ENCODE measurements around the gene SCAANT1. TPM values are rescaled to one million over a fixed set of nuclear protein-coding genes. Genes with fewer than 3 reads are reported as not detected.

Gene SCAANT1
- total RNA-seq (2021) (not detected in 2 replicates), Bru-seq, nascent RNA (not detected), BruChase-seq, experiment 1, labeled RNA remaining after a 2-hour chase (not detected), BruChase-seq, experiment 2, labeled RNA remaining after a 6-hour chase (not detected)
- long read RNA-seq = 0 reads

DNA sequence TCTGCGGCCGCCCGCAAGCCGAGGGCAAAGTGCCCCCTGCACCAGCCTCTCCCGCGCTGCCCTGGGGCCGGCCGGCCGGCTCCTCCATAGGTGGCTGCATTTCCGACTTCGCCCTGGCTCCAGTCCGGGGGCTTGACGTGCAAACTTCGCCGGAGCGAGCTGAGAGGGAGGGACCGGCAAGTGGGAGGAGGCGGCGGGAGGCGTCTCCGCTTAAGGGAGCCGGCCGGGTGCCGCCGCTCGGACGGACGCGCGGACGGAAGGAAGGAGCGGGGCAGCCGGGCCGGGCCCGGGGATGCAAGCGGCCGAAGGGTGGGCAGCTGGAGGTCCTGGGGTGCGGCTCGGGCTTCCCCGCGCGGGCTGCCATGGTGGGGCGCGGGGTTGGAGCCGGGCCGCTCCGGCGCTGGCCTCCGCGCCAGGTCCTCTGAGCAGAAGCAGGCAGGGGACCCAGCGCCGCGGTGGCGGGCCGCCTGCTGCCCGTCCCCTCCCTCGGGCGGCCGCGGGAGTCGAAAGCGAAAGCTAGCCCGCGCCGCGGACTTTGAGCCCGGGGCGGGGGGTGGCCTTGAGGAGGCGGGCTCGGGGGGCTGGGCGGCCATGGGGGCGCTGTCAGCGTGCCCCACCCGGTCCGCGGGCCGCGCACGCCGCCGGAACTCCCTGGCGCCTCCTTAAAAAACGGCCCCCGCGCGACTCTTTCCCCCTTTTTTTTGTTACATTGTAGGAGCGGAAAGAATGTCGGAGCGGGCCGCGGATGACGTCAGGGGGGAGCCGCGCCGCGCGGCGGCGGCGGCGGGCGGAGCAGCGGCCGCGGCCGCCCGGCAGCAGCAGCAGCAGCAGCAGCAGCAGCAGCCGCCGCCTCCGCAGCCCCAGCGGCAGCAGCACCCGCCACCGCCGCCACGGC is at the start of gene SCAANT1:
TSS of gene SCAANT1 (minus strand) at position 511 of the 895 bp plus-strand sequence.
- no peaks in the 10 kb centered on the region; the same call in 1 of the 2 replicates for H4K20me1 ChIP-seq (ENCODE audit: insufficient read depth)
- no peaks in the 10 kb centered on the region for H3K9me2 ChIP-seq (ENCODE audit: insufficient read depth)
- peaks cover 36% of the 10 kb centered on the region for H3K79me2 ChIP-seq (ENCODE audit: low read depth)
- DNase-seq = peak; percentile 73 to 86
- no peak for TF ChIP-seq EZH2 (IDR thresholded peaks at IDR 0.05; ENCODE audit: low read depth)
- TF ChIP-seq, protein P1, sequence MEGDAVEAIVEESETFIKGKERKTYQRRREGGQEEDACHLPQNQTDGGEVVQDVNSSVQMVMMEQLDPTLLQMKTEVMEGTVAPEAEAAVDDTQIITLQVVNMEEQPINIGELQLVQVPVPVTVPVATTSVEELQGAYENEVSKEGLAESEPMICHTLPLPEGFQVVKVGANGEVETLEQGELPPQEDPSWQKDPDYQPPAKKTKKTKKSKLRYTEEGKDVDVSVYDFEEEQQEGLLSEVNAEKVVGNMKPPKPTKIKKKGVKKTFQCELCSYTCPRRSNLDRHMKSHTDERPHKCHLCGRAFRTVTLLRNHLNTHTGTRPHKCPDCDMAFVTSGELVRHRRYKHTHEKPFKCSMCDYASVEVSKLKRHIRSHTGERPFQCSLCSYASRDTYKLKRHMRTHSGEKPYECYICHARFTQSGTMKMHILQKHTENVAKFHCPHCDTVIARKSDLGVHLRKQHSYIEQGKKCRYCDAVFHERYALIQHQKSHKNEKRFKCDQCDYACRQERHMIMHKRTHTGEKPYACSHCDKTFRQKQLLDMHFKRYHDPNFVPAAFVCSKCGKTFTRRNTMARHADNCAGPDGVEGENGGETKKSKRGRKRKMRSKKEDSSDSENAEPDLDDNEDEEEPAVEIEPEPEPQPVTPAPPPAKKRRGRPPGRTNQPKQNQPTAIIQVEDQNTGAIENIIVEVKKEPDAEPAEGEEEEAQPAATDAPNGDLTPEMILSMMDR (conservative IDR thresholded peaks at IDR 0.05) = no peak
- CTCF ChIA-PET = interaction anchor here (0.6 kb wide), 1 partner anchor 87 kb away, joined by 4 read pairs; no protein-coding TSS in a partner anchor
- no peaks in the 10 kb centered on the region for H3K27me3 ChIP-seq (ENCODE audit: insufficient read depth, low read depth)
- peaks cover 12% of the 10 kb centered on the region for H3F3A ChIP-seq (ENCODE audit: insufficient read depth, low read depth)
- H3K9me3 ChIP-seq (ENCODE audit: insufficient read depth, low read depth) = no peaks in the 10 kb centered on the region
- peaks cover 2% of the 10 kb centered on the region for H3K36me3 ChIP-seq (ENCODE audit: low read depth)
- peak within 1 kb of the TSS; percentile 89 for H3K4me2 ChIP-seq
- POLR2A ChIA-PET (ENCODE audit: unreplicated experiment) = interaction anchor here (0.6 kb wide), 1 partner anchor 17 kb away, joined by 3 read pairs; no protein-coding TSS in a partner anchor
- intact Hi-C loops (cut with micrococcal nuclease; ENCODE audit: unreplicated experiment) = loop anchor here (2.0 to 10.0 kb wide), 4 partner anchors 39 to 1597 kb away; no protein-coding TSS in a partner anchor
- peak within 1 kb of the TSS; percentile 79 for H2AFZ ChIP-seq
- peak within 1 kb of the TSS; percentile 55 for H3K27ac ChIP-seq
- H3K4me1 ChIP-seq (replicated peaks; ENCODE audit: insufficient read depth) = peaks cover 39% of the 10 kb centered on the region
- peak within 1 kb of the TSS; percentile 65 for H3K4me3 ChIP-seq
- no TSS peak for BruUV-seq (replicated peaks)

DNA sequence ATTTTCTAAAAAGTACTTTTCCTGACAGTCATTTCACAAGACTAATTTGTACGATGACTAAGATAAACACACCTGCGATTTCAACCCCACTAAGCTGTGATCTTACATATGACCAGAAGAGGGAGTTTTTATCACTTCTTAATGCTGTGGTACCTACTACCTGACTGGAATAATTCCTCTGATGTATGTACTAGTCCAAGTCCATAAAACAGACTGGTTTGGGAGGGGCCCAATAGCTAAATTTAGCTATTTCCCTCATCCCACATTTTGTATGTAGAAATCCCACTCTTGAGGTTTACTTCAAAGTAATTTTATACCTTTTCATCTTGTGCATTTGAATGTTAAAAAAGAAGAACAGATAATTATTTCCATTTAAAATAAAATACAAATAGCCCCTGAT is 49.7 kb upstream of the SCAANT1 start:
- no peaks in the 10 kb centered on the region for H3K27me3 ChIP-seq (ENCODE audit: insufficient read depth, low read depth)
- no peaks in the 10 kb centered on the region for H3K9me3 ChIP-seq (ENCODE audit: insufficient read depth, low read depth)
- no peak overlapping the region for H3K27ac ChIP-seq
- TF ChIP-seq EZH2 (IDR thresholded peaks at IDR 0.05; ENCODE audit: low read depth) = no peak
- TF ChIP-seq, protein P1 (conservative IDR thresholded peaks at IDR 0.05) = peak; percentile 74
- peak in 1 of 2 experiments; percentile 65 for DNase-seq
- H3K4me1 ChIP-seq (replicated peaks; ENCODE audit: insufficient read depth) = peaks cover 13% of the 10 kb centered on the region
- no peak overlapping the region for H3K4me3 ChIP-seq
- no peaks in the 10 kb centered on the region for H3K9me2 ChIP-seq (ENCODE audit: insufficient read depth)
- H3K79me2 ChIP-seq (ENCODE audit: low read depth) = peaks cover 13% of the 10 kb centered on the region; the same call in 1 of the 2 replicates
- no peak overlapping the region for H2AFZ ChIP-seq
- ChIA-PET POLR2A (ENCODE audit: unreplicated experiment) (no interaction called here), CTCF (interaction anchor here (0.7 kb wide), 1 partner anchor 61 kb away, joined by 3 read pairs; the partner anchor contains the start of gene PSMD6)
- no peak overlapping the region for H3K4me2 ChIP-seq
- H3K36me3 ChIP-seq (ENCODE audit: low read depth) = no peaks in the 10 kb centered on the region
- H4K20me1 ChIP-seq (ENCODE audit: insufficient read depth) = peaks cover 3% of the 10 kb centered on the region; the same call in 1 of the 2 replicates
- intact Hi-C loops (cut with micrococcal nuclease; ENCODE audit: unreplicated experiment) = loop anchor here (2.0 to 5.0 kb wide), 2 partner anchors 31 to 50 kb away; partner anchors contain the start of gene SCAANT1
- H3F3A ChIP-seq (ENCODE audit: insufficient read depth, low read depth) = no peaks in the 10 kb centered on the region
- BruUV-seq (replicated peaks) = no TSS peak

GRCh38 chr3:63960048-63960711 is 48.0 kb upstream of the SCAANT1 start:
- peak overlapping the region; percentile 23 for H3K27ac ChIP-seq
- H3K9me2 ChIP-seq (ENCODE audit: insufficient read depth) = no peaks in the 10 kb centered on the region
- H3K79me2 ChIP-seq (ENCODE audit: low read depth) = peaks cover 13% of the 10 kb centered on the region; the same call in 1 of the 2 replicates
- no peaks in the 10 kb centered on the region for H3K9me3 ChIP-seq (ENCODE audit: insufficient read depth, low read depth)
- peak overlapping the region; percentile 26; the same call in 1 of the 2 replicates for H3K4me2 ChIP-seq
- intact Hi-C loops (cut with micrococcal nuclease; ENCODE audit: unreplicated experiment) = loop anchor here (2.0 to 5.0 kb wide), 2 partner anchors 33 to 48 kb away; partner anchors contain the start of gene SCAANT1
- DNase-seq = peak; percentile 15 to 34
- H3K27me3 ChIP-seq (ENCODE audit: insufficient read depth, low read depth) = no peaks in the 10 kb centered on the region
- TF ChIP-seq EZH2 (IDR thresholded peaks at IDR 0.05; ENCODE audit: low read depth) = no peak
- TF ChIP-seq, protein P1 (conservative IDR thresholded peaks at IDR 0.05) = no peak
- no peak overlapping the region for H2AFZ ChIP-seq
- H3K4me3 ChIP-seq = no peak overlapping the region
- ChIA-PET CTCF (interaction anchor here (1.0 kb wide), 1 partner anchor 83 kb away, joined by 4 read pairs; no protein-coding TSS in a partner anchor), POLR2A (ENCODE audit: unreplicated experiment) (interaction anchor here (0.6 kb wide), 1 partner anchor 9 kb away, joined by 10 read pairs; no protein-coding TSS in a partner anchor)
- no peaks in the 10 kb centered on the region for H3F3A ChIP-seq (ENCODE audit: insufficient read depth, low read depth)
- peaks cover 13% of the 10 kb centered on the region for H3K4me1 ChIP-seq (replicated peaks; ENCODE audit: insufficient read depth)
- no peaks in the 10 kb centered on the region; the same call in 1 of the 2 replicates for H4K20me1 ChIP-seq (ENCODE audit: insufficient read depth)
- no peaks in the 10 kb centered on the region for H3K36me3 ChIP-seq (ENCODE audit: low read depth)
- BruUV-seq (replicated peaks) = no TSS peak
